Spleen (tissue), 13 donors: Measurements from ENCODE around the gene VCX. TPM values are rescaled to one million over a fixed set of nuclear protein-coding genes. Genes with fewer than 3 reads are reported as not detected.
"Not testable (repeated sequence)": the region's sequence is repeated elsewhere in the genome, so short reads cannot be mapped to it uniquely, and the experiment has no call there.

Source experiments
- DNase-seq: peaks from one replicate; pipeline ENCODE4 v3.0.0-alpha.2; 2020
- H3K27ac ChIP-seq, 8 donors: fragments of 200-600 bp; sonication (generic) in 7 of 8; 1 replicate in 4 of 8; 2 replicates in 4 of 8; pipeline versions ENCODE4 v1.5.0 to v1.8.0; 2016 to 2021; ENCODE audit warnings: inconsistent platforms in 4 of 8, mild to moderate bottlenecking in 4 of 8, moderate library complexity in 1 of 8
- H3K27me3 ChIP-seq, 7 donors: fragments of 200-600 bp; sonication (generic) in 6 of 7; replicated peaks in 1 of 7; 1 replicate in 4 of 7; 2 replicates in 3 of 7; pipeline versions ENCODE4 v1.5.0 to v1.8.0; 2016 to 2021; ENCODE audit warnings: inconsistent platforms in 3 of 7, mild to moderate bottlenecking in 1 of 7
- H3K36me3 ChIP-seq, 6 donors: fragments of 200-600 bp; sonication (generic) in 5 of 6; 1 replicate in 4 of 6; 2 replicates in 2 of 6; pipeline versions ENCODE4 v1.5.0 to v1.8.0; 2016 to 2021; ENCODE audit warnings: inconsistent platforms in 2 of 6
- H3K4me1 ChIP-seq, 6 donors: fragments of 200-600 bp; sonication (generic) in 5 of 6; 1 replicate in 3 of 6; 2 replicates in 3 of 6; pipeline versions ENCODE4 v1.5.0 to v1.8.0; 2016 to 2021; ENCODE audit warnings: inconsistent platforms in 3 of 6
- H3K4me3 ChIP-seq, 8 donors: fragments of 200-600 bp; sonication (generic) in 7 of 8; 1 replicate in 4 of 8; 2 replicates in 4 of 8; pipeline versions ENCODE4 v1.5.0 to v1.8.0; 2016 to 2021; ENCODE audit warnings: inconsistent platforms in 4 of 8, mild to moderate bottlenecking in 4 of 8, moderate library complexity in 2 of 8
- H3K9me3 ChIP-seq, 8 donors: fragments of 200-600 bp; sonication (generic) in 7 of 8; 1 replicate in 4 of 8; 2 replicates in 4 of 8; pipeline versions ENCODE4 v1.5.0 to v1.8.0; 2016 to 2021; ENCODE audit warnings: inconsistent platforms in 4 of 8
- POLR2A ChIP-seq, 3 donors: fragments of 450-650 bp; IDR thresholded peaks; one replicate each; pipeline ENCODE4 v1.5.1; 2017; ENCODE audit warnings: antibody characterized with exemption in 3 of 3, mild to moderate bottlenecking in 1 of 3
- POLR2AphosphoS5 ChIP-seq, 3 donors: sonication (generic); formaldehyde crosslinking; IDR thresholded peaks; one replicate each; pipeline ENCODE4 v1.5.1; 2017; ENCODE audit warnings: antibody characterized with exemption in 3 of 3
- WGBS, 5 donors: extraction: QIAGEN DNeasy Blood & Tissue Kit in 3 of 5; methylation state at CpG; one replicate each; pipeline versions ENCODE4 v1.1.5 to v1.1.7; 2013 to 2018; 5-methylcytosine and 5-hydroxymethylcytosine counted together
- intact Hi-C: fragments of 100-400 bp; cut with DNase I; formaldehyde crosslinking; loops from one replicate; pipeline ENCODE4 v1.15.0; 2023; ENCODE audit warnings: low total_unique reads
- long read RNA-seq, 2 donors: transcript quantifications; one replicate each; lab custom pipeline, GENCODE V29; 2026
- polyA plus RNA-seq, 3 donors: library from polyadenylated mRNA; stranded (reverse); fragments of 200-250 nt; gene quantifications; one replicate each; pipeline ENCODE4 v1.2.1, GENCODE V29; 2013
- total RNA-seq, 7 donors: library from RNA; depleted of rRNA in 3 of 7; stranded (reverse); fragments of >200 nt in 3 of 7; fragmentation: NEBNext Ultra II Directional in 4 of 7; extraction: Animal tissue kit (Norgen Biotek cat#: 25700) in 4 of 7; gene quantifications; one replicate each; pipeline versions ENCODE4 v1.1.0 to v1.2.1, GENCODE V29; 2016 to 2021
- TF ChIP-seq, protein P1 (sequence below), 11 experiments: fragments of 200-600 bp in 7 of 11; fragments of 450-650 bp in 4 of 11; sonication (generic) in 4 of 11; IDR thresholded peaks in 8 of 11; conservative IDR thresholded peaks in 3 of 11; 1 replicate in 7 of 11; 2 replicates in 4 of 11; pipeline versions ENCODE4 v1.4.0 to v1.8.0; 2016 to 2021; ENCODE audit warnings: antibody characterized with exemption in 11 of 11, inconsistent platforms in 4 of 11, mild to moderate bottlenecking in 1 of 11
- donor health status: healthy with polysubstance abuse.
- donor health status: DM: no; HTN: no; CAD: no; lungs with moderate emphysema.
- donor health status: DM: no; HTN: no; CAD: no.
- donor health status: Bipolar disorder and iron deficiency.
- donor health status: healthy.
- donor health status: DM: no; HTN: no; CAD: no.
- donor health status: DM: yes; HTN: yes; CAD: no.

The VCX gene
- total RNA-seq (not detected), polyA plus RNA-seq (under 1 TPM in 1 of 3 donors, not detected in 2; 0.17 TPM)
- long read RNA-seq, donor 1, result 0 reads
- long read RNA-seq, donor 2, result 0 reads

DNA sequence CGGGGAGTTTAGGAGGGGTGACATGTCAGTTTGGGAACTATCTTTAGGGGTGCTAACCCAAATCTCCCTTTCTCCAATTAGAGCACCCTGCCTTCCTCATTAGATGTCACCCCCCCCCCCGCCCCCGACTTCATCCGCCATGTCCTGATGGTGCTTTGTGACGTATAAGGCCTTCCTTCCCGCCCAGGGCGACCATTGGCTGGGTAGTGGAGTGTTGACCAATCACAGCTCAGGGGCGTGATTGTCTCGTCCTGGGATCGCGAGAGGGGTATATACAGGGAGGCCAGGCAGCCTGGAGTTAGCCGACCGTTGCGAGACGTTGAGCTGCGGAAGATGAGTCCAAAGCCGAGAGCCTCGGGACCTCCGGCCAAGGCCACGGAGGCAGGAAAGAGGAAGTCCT lies at the start of gene VCX:
VCX (plus strand) TSS at position 301 of the 400 bp plus-strand sequence; CDS start at position 334, 33 bp downstream.
- H3K27me3 ChIP-seq, H3K36me3 ChIP-seq, H3K4me1 ChIP-seq, intact Hi-C loops, H3K9me3 ChIP-seq, H3K27ac ChIP-seq, H3K4me3 ChIP-seq, DNase-seq: not testable (repeated sequence)
- WGBS, 5 donors, result 83 to 95% methylated on average over 3 to 14 of the region's 20 CpGs; no CpG with 5 or more reads in 3 of the 5 donors

DNA sequence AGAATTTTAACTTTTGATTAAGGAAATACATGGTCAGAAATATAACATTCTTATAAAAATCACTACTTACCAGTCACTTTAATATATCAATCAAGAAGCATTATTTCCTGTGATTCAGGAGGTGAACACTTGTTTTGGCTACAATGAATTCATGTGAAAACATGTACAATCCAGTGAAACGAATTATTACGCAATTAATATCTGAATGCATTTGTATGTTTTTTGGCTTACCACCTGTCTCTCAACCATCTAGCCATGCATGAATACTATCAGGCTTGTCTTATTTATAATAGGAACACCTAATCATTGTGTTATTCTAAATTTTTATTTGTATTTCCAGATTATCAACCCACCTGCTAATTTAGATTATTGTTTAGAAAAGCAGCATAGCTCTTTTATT lies 44.6 kb upstream of the VCX start:
- Histone ChIP-seq H3K4me3 (no peak overlapping the region), H3K27ac (no peak overlapping the region), H3K4me1 (no peaks in the 10 kb centered on the region), H3K36me3 (no peaks in the 10 kb centered on the region), H3K27me3 (no peaks in the 10 kb centered on the region), H3K9me3 (no peaks in the 10 kb centered on the region)
- no peak for DNase-seq
- TF ChIP-seq POLR2A (IDR thresholded peaks at IDR 0.05), result no peak
- no peak for TF ChIP-seq POLR2AphosphoS5 (IDR thresholded peaks at IDR 0.05)
- TF ChIP-seq, protein P1, sequence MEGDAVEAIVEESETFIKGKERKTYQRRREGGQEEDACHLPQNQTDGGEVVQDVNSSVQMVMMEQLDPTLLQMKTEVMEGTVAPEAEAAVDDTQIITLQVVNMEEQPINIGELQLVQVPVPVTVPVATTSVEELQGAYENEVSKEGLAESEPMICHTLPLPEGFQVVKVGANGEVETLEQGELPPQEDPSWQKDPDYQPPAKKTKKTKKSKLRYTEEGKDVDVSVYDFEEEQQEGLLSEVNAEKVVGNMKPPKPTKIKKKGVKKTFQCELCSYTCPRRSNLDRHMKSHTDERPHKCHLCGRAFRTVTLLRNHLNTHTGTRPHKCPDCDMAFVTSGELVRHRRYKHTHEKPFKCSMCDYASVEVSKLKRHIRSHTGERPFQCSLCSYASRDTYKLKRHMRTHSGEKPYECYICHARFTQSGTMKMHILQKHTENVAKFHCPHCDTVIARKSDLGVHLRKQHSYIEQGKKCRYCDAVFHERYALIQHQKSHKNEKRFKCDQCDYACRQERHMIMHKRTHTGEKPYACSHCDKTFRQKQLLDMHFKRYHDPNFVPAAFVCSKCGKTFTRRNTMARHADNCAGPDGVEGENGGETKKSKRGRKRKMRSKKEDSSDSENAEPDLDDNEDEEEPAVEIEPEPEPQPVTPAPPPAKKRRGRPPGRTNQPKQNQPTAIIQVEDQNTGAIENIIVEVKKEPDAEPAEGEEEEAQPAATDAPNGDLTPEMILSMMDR (IDR thresholded peaks at IDR 0.05 in 8 of 11, conservative IDR thresholded peaks at IDR 0.05 in 3 of 11), result no peak
- intact Hi-C loops, result no loop called here
- WGBS, 5 donors, result 83 to 96% (median 90%) methylated on average over 2 of the region's 2 CpGs

DNA sequence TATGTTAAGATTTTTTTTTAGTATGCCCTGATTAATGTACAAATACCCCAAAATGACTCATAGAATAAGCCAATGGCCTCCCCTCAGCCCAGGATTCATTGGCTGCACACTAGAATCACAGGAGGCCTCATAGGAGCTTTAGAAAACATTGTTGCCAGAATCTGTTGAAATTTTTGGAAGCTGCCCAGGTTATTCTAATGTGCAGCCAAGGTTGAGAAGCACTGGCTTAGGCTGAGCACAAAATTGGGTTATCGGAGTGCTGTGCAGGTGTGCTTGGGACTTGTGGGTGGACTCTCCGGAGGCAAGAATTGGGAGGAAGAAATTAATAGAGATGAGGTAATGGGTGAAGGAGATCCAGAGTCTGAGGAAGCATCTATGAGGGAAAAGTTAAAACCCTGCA lies 41.3 kb upstream of the VCX start:
- Histone ChIP-seq H3K4me1 (no peaks in the 10 kb centered on the region), H3K27ac (no peak overlapping the region), H3K9me3 (no peaks in the 10 kb centered on the region), H3K4me3 (no peak overlapping the region), H3K36me3 (no peaks in the 10 kb centered on the region), H3K27me3 (no peaks in the 10 kb centered on the region)
- TF ChIP-seq, protein P1 (IDR thresholded peaks at IDR 0.05 in 8 of 11, conservative IDR thresholded peaks at IDR 0.05 in 3 of 11), result no peak
- TF ChIP-seq POLR2A (IDR thresholded peaks at IDR 0.05) (no peak), POLR2AphosphoS5 (IDR thresholded peaks at IDR 0.05) (no peak)
- intact Hi-C loops, result no loop called here
- 89 to 100% (median 91%) methylated on average over 2 of the region's 2 CpGs for WGBS, 5 donors
- no peak for DNase-seq

DNA sequence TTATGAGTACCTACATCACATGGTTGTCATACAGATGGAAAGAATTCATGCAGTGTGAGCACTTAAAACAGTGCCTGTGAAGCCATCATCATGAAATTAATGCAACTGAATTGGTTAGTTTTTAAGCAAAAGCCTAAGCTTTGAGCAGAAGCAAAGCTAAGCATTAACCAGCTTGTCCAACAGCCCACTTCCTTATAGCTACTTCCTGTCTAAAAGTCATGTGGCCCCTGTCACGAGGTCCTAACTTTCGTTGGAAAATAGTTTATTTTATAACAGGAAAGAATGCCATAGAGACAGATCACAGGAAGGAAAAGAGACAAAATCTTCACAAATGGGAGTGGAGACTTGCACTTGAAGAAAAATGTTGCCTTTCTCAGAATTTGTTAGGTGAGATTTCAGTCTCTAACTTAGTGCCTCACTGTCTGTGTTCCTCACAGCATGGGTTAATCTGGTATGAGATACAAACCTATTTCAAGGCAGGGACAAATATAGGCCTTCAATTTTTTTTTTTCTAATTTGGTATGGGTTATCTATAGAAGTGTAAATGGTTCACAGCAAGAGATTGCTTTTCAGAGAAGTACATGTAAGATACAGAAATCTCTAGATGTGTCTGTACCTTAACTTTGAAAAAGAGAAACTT lies 27.7 kb upstream of the VCX start:
- no peak for TF ChIP-seq POLR2A (IDR thresholded peaks at IDR 0.05)
- TF ChIP-seq, protein P1 (IDR thresholded peaks at IDR 0.05 in 8 of 11, conservative IDR thresholded peaks at IDR 0.05 in 3 of 11), result no peak
- no peak for TF ChIP-seq POLR2AphosphoS5 (IDR thresholded peaks at IDR 0.05)

More for the DNA sequence above, 27.7 kb upstream of the VCX start:
- Histone ChIP-seq H3K27ac (no peak overlapping the region), H3K36me3 (no peaks in the 10 kb centered on the region), H3K9me3 (peaks cover 0 to 19% (median 0%) of the 10 kb centered on the region in 8 donors), H3K4me1 (no peaks in the 10 kb centered on the region), H3K27me3 (no peaks in the 10 kb centered on the region), H3K4me3 (no peak overlapping the region)
- DNase-seq, result no peak
- intact Hi-C loops, result no loop called here
- WGBS, 5 donors, result 0 to 4% (median 2%) methylated on average over 2 of the region's 2 CpGs
